RCC 7860 (cell line): ENCODE data around the gene ALDH4A1.

Source experiments
- DNase-seq: peaks from one replicate; pipeline ENCODE4 v3.0.0-alpha.2; 2015; ENCODE audit warnings: low spot score
- FAIRE-seq: peaks from 2 replicates; lab custom pipeline; 2012; peaks lifted over from hg19 to GRCh38; lab: Jason Lieb, UNC

The ALDH4A1 gene

GRCh38 chr1:18924221-18924691, 21.9 kb upstream of the ALDH4A1 start:
- no peak for FAIRE-seq
- DNase-seq: no peak

GRCh38 chr1:18923756-18924211, 21.4 kb upstream of the ALDH4A1 start:
- FAIRE-seq (no peak), DNase-seq (no peak)

GRCh38 chr1:18922848-18923755, 20.7 kb upstream of the ALDH4A1 start:
- no peak for FAIRE-seq

GRCh38 chr1:18922319-18922726, 20.0 kb upstream of the ALDH4A1 start:
- DNase-seq: no peak
- FAIRE-seq: no peak

More at GRCh38 chr1:18922848-18923755, 20.7 kb upstream of the ALDH4A1 start:
- DNase-seq: no peak

DNA sequence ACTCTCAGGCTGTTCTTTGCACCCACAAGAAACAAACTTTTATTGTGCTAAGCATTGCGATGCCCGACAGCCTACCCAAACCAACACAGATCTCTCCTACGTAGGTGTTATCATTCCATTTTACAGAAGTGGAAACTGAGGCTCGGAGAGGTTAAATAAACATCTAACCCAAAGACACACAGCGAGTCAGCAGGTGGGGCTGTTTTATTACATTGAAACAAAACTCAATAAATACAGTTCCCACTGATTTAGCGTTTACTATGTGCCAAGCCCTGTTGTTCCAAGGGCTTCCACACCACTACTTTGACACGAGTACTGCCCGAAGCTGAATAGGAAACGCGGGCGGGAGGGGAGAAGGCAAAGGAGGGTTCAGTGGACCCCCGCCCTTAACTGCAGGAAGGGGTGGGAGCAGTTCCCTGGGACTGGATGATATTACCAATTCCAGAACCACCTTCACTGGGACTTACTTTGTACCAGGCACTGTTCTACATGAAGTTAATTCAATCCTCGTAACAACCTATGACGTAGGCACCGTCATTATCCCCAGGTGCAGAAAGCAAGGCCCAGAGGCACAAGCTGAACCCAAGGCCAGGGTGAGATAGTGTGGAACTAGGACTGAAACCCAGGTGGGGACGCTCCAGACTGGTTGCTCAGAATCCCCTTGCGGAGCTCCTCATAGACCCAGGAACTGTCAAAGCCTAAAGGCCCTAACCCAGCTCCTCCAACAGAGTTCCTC, 19.3 kb upstream of the ALDH4A1 start:
- no peak for FAIRE-seq
- no peak for DNase-seq

- DNase-seq (no peak), FAIRE-seq (no peak)
Measured at GRCh38 chr1:18920931-18921330, 18.6 kb upstream of the ALDH4A1 start.

DNA sequence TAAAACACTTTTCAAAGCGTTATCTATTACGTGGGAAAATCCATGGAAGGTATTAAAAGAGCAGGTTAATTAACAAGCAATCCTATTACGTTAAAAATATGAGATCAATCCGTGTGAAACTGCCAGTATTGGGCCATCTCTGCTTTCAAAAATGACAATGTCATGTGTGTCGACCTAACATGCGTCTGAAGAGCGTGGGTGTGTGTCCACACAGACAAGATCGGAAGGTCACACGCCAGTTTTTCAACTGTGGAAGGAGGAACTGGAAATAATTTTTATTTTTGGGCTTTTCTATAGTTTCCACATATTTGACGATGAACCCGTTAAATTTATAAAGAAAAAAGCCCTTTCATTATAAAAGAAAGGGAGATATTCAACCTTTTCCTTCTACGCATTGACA, 17.6 kb upstream of the ALDH4A1 start:
- DNase-seq (no peak), FAIRE-seq (no peak)

- FAIRE-seq (no peak), DNase-seq (no peak)
Measured at GRCh38 chr1:18919197-18919905, 17.0 kb upstream of the ALDH4A1 start.

DNA sequence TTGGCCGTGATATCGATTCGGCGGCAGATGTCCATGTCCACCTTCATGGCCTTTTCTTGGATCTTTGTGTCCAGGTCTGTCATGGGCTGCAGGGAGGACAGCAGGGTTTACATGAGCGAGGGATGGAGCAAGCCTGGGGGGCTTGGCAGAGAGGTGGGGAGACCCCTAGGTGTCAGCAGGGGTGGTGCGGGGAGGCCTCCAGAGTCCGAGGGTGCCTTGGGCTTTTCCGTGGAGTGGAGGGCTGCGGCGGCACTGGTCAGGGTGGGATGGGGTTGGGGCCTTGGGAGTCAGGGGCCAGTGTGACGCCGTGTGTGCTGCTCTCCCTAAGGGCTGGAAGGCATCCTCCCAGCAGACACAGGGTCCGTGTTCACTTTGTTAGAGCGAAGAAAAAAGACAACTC, 16.1 kb upstream of the ALDH4A1 start:
- DNase-seq: no peak
- no peak for FAIRE-seq

GRCh38 chr1:18917071-18917799, 14.9 kb upstream of the ALDH4A1 start:
- no peak for FAIRE-seq
- no peak for DNase-seq

DNA sequence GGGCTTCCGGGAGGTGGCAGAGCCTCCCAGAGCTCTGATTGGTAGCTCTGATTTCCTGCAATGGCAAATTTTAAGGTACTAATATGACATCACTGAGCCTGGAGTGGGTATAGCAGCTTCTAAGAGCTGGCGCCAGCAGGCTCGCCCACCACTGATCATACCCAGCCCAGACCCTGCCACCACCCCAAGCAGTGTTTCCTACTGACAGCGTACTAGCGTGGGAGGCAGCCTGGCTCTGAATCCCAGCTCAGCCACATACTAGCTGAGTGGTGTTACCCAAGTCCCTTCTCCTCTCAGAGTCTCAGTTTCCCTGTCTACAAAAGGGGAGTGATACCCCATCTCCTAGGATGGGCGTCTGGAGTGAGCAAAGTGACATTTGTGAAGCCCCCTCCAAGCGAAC, 13.0 kb upstream of the ALDH4A1 start:
- FAIRE-seq (no peak), DNase-seq (no peak)

DNA sequence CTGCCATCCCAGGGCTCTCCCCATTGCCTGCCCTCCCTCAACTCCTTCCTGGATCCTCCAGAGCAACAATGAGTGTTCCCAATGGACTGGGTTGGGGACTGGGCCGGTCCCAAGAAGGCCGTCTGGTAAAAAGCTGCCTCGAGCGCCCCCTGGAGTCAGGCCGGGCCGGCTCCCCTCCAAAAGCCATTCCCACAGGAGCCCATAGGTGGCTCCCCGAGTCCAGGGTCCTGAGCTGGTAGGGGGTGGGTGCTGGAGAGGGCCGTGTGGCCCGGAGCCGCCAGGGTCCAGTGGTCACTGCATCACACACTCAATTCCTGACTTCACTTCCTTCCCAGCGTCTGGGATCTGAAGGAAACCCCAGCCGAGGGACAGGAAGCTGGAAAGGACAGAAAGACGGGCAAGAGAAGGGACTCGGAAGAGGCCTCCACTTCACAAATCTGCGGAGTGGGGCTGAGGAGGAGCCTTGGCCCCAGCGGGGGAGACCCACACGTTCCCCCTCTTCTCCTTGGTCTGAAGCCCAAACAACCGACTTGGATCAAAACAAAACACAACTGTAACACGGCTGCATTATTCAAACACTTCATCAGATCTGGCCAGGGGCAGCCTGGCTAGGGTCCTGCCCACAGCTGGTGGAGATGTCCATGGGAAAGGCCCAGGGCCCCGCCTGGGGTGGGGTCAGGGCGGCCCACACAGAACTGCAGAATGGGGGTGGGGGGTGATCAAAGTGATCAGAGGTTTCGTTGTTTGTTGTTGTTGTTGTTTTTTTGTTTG, 10.9 kb upstream of the ALDH4A1 start:
- FAIRE-seq: peak; percentile 59

DNA sequence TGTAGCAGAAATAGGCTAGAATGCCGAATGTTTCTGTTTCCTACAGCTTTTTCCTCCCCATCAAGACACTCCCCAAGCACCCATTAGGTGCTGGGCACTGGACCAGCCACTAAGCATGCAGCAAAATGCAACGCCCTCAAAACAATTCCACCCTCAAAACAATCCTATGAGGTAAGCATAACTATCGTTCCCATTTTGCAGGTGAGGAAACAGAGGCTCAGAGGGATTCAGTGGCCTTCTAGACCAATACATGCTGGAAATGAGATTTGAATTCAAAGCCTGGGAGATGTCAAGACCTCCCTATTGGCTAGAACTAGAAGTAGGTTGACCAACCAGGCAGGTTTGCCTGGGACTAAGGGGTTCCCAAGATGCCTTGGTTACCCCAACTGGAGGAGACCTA, 10.2 kb upstream of the ALDH4A1 start:
- FAIRE-seq (no peak), DNase-seq (no peak)

More for the DNA sequence above, 10.9 kb upstream of the ALDH4A1 start:
- DNase-seq: peak; percentile 85

DNA sequence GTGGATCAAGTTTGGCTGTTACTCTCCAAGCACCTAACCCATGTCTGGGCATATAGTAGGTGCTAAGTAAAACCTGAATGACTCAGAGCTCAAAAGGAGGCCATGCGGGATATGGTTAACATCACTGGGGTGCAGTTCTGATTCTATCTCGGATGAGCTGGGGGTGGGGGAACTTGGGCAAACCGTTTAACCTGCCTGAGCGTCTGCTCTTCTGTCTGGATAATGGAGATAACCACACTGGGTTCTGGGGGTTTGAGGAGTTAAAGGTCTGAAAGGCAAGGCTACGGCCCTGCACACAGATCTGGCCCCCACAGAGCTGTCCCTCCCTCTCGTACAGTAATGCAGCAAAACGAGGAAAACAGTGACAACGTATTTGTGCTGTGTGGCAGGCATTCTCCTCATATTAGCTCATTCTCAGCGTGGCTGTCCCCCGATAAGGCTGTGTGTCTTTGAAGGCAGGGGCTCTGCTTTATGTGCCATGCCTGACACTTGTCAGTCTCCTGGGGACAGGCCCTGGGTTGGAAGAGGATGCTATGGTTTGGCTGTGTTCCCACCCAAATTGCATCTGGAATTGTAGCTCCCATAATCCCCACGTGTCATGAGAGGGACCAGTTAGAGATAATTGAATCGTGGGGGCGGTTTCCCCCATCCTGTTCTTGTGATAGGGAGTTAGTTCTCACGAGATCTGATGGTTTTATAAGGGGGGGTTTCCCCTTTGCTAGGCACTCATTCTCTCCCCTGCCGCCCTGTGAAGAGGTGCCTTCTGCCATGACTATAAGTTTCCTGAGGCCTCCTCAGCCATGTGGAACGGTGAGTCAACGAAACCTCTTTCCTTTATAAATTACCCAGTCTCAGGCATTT, 6.8 kb upstream of the ALDH4A1 start:
- FAIRE-seq: no peak

GRCh38 chr1:18907917-18908845, 5.8 kb upstream of the ALDH4A1 start:
- FAIRE-seq (no peak), DNase-seq (no peak)

More for the DNA sequence above, 6.8 kb upstream of the ALDH4A1 start:
- DNase-seq: no peak

DNA sequence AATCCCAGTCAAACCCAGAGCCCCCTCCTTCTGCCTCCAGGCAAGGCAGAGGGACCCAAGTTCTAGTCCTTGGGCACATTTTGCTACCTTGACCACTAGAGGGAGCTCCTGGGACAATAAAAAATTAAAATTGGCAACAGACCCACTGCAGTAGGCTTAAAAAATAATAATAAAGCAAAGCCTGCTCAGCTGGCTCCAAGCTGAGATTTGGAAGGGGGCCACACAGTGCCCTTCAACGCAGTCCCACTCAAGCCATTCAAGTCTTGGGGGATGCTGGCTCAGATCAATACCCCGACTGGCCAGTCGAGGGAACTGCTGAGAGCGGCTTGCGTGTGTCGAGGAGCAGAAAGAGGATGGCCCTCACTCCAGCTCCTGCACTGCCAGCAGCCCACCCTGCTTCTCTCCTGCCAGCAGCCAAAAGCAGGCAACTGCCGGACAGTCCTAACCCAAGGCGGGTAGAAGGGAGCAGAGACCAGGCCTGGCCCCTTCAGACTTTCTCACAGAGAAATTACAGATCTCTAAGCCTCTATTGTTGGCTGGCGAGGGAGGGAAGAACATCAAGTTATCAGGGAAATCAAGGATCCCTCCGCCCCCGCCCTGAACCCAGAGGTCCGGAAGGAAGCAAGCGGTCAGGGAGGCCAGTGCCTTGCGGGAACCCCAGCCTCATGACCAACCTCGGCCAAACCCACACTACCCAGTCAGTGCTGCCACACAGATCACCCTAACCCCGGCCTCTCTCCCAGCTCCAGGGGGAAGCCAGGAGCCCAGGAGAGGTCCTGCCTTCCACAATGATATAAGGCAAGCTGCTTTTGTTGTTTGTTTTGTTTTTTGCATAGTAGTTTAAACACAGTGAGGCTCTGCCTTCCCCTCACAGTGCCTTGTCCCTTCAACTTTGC, 4.9 kb upstream of the ALDH4A1 start:
- no peak for FAIRE-seq

More for the DNA sequence above, 4.9 kb upstream of the ALDH4A1 start:
- peak; percentile 28 for DNase-seq
